ENCODE results near the gene LCNL1. TPM values are rescaled to one million over a fixed set of nuclear protein-coding genes. Genes with fewer than 3 reads are reported as not detected.
A peak's percentile ranks its signal among the peaks of the same experiment; 100 is the strongest.

The LCNL1 gene
- total and polyA plus RNA-seq, 8 donors, result 0.19 to 0.25 TPM; not detected in 6

DNA sequence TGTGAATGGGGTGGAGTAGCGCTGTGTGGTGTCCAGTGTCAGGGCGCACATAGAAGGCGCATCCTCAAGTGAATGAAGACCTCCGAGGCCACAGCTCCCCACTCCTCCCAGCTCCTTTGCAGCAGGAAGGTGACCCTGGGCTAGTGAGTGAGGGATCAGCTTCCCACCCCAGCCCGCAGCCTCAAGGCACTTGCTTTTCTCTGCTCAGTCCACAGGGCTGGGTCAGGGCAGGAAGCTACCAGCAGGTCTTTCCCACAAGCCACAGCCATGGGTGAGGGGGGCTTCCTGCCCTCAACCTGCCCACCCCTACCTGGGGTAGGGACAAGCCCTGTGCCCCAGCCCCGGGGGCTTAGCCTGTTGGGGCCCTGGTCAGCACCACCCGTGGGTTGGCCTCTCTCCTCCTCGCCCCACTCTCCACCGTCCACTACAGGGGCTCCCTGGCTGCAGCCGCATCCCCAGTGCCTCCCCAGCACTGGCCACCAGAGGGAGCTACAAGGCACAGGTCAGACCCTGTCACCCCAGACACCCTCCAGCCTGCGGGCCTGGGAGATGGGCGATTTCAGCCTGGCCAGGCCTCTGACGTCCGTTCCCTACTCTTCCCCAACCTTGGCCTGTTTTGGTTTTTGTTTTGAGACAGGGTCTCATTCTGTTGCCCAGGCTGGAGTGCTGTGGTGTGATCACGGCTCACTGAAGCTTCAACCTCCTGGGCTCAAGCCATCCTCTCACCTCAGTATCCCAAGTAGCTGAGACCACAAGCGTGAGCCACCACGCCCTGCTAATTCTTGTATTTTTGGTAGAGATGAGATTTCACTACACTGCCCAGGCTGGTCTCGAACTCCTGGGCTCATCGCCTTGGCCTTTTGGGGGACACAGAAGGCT, 46.5 kb downstream of the LCNL1 start:
- intact Hi-C loops (cut with DNase I; ENCODE audit: low total_unique reads), result loop anchor here (10.0 kb wide), 1 partner anchor 74 kb away; the partner anchor contains the start of gene LCN12
- DNase-seq, result peak; percentile 84 to 85
- peaks cover 40 to 75% (median 60%) of the 10 kb centered on the region in 4 donors for H3K4me1 ChIP-seq
- peak overlapping the region; percentile 57 to 69 (median 64) for H3K4me3 ChIP-seq
- 25 to 38% (median 28%) methylated on average over 18 to 19 of the region's 19 CpGs for WGBS, 5 donors
- no peaks in the 10 kb centered on the region for H3K36me3 ChIP-seq
- peaks cover 0 to under 1% (median 0%) of the 10 kb centered on the region in 3 donors for H3K27me3 ChIP-seq
- TF ChIP-seq CTCF (IDR thresholded peaks at IDR 0.05), result peak in 6 of 7 experiments; percentile 37 to 94 (median 88)
- TF ChIP-seq POLR2AphosphoS5 (IDR thresholded peaks at IDR 0.05), result peak in 1 of 3 donors; percentile 15
- no peak for TF ChIP-seq POLR2A (IDR thresholded peaks at IDR 0.05)
- no peak for TF ChIP-seq EP300 (IDR thresholded peaks at IDR 0.05)
- no peaks in the 10 kb centered on the region for H3K9me3 ChIP-seq
- H3K27ac ChIP-seq, result peak overlapping the region; percentile 54 to 81 (median 64)

- WGBS, 5 donors, result 64 to 75% (median 66%) methylated on average over 9 to 15 of the region's 15 CpGs
- H3K4me1 ChIP-seq, result peaks cover 48 to 75% (median 65%) of the 10 kb centered on the region in 4 donors
- TF ChIP-seq POLR2AphosphoS5 (IDR thresholded peaks at IDR 0.05), result no peak
- TF ChIP-seq POLR2A (IDR thresholded peaks at IDR 0.05), result no peak
- no peak for TF ChIP-seq CTCF (IDR thresholded peaks at IDR 0.05)
- no peak for TF ChIP-seq EP300 (IDR thresholded peaks at IDR 0.05)
- no peaks in the 10 kb centered on the region for H3K9me3 ChIP-seq
- DNase-seq, result no peak
- H3K27ac ChIP-seq, result peak overlapping the region in 2 of 5 donors; percentile 59 to 81
- H3K27me3 ChIP-seq, result peaks cover 0 to 6% (median 0%) of the 10 kb centered on the region in 3 donors
- no peaks in the 10 kb centered on the region for H3K36me3 ChIP-seq
- intact Hi-C loops (cut with DNase I; ENCODE audit: low total_unique reads), result no loop called here
- peak overlapping the region in 2 of 4 donors; percentile 68 to 69 for H3K4me3 ChIP-seq
Measured at GRCh38 chr9:137030006-137030405, 47.2 kb downstream of the LCNL1 start.

GRCh38 chr9:137030538-137031527, 48.0 kb downstream of the LCNL1 start:
- Histone ChIP-seq H3K4me3 (peak overlapping the region in 2 of 4 donors; percentile 26 to 69), H3K27me3 (peaks cover 0 to 6% (median 0%) of the 10 kb centered on the region in 3 donors), H3K9me3 (no peaks in the 10 kb centered on the region), H3K27ac (peak overlapping the region in 2 of 5 donors; percentile 59 to 81), H3K4me1 (peaks cover 43 to 75% (median 63%) of the 10 kb centered on the region in 4 donors), H3K36me3 (no peaks in the 10 kb centered on the region)
- peak in 1 of 2 donors; percentile 39 for DNase-seq
- 80 to 86% (median 85%) methylated on average over 47 to 65 of the region's 65 CpGs for WGBS, 5 donors
- intact Hi-C loops (cut with DNase I; ENCODE audit: low total_unique reads), result no loop called here
- TF ChIP-seq CTCF (IDR thresholded peaks at IDR 0.05), result no peak
- no peak for TF ChIP-seq POLR2A (IDR thresholded peaks at IDR 0.05)
- TF ChIP-seq POLR2AphosphoS5 (IDR thresholded peaks at IDR 0.05), result no peak
- TF ChIP-seq EP300 (IDR thresholded peaks at IDR 0.05), result no peak
